Upper lobe of left lung (tissue), 4 donors: ENCODE results near the gene UVSSA.

ENCODE experiments used
- CTCF ChIP-seq, 6 experiments: fragments of 450-650 bp in 4 of 6; fragments of 200-600 bp in 2 of 6; sonication (generic) in 2 of 6; IDR thresholded peaks; one replicate each; pipeline ENCODE4 v1.5.1; 2016 to 2019; ENCODE audit warnings: antibody characterized with exemption in 6 of 6
- EP300 ChIP-seq, 4 donors: sonication (generic); formaldehyde crosslinking; IDR thresholded peaks; one replicate each; pipeline ENCODE4 v1.5.1; 2017; ENCODE audit warnings: antibody characterized with exemption in 4 of 4, control low read depth in 2 of 4
- POLR2A ChIP-seq, 4 donors: fragments of 450-650 bp; IDR thresholded peaks; one replicate each; pipeline ENCODE4 v1.5.1; 2016 to 2017; ENCODE audit warnings: antibody characterized with exemption in 4 of 4, mild to moderate bottlenecking in 2 of 4
- POLR2AphosphoS5 ChIP-seq, 2 donors: sonication (generic); formaldehyde crosslinking; IDR thresholded peaks; one replicate each; pipeline ENCODE4 v1.5.1; 2017; ENCODE audit warnings: antibody characterized with exemption in 2 of 2

DNA sequence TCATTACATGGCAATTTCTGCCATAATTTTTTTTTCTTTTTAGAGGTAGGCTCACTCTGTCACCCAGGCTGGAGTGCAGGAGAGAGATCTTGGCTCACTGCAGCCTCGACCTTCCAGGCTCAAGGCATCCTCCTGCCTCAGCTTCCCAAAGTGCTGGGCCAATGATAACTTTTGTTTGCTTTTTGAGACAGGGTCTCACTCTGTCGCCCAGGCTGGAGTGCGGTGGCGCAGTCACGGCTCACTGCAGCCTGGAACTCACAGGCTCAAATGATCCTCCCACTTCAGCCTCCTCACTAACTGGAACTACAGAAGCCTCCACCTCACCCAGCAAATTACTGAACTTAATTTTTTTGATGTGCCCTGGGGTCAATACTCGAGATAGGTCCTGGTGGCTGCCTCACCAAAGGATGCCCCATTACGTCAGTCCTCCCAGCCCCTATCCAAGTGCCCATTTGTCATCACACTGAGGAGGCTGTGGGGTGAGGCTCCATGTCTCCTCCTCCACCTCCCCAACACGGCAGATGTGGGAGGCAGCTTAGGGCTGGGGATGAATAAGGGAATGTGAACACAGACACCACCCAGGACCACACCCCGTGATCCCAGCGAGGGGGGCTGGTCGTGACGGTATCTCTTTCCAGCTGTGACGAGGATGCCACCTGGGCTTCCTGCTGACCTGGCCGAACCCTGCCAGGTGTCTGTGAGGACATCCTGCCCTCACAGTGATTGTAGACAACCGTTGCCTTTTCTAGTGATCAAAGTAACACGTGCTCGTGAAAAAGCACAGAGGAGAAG lies 71.7 kb downstream of the UVSSA start:
- TF ChIP-seq CTCF (IDR thresholded peaks at IDR 0.05) (no peak), POLR2A (IDR thresholded peaks at IDR 0.05) (no peak), POLR2AphosphoS5 (IDR thresholded peaks at IDR 0.05) (no peak), EP300 (IDR thresholded peaks at IDR 0.05) (no peak)
